GM21447 (cell line): ENCODE measurements around the gene NPPB.

Experiments used
- ATAC-seq: cut with Tn5 transposase; IDR thresholded peaks from one replicate; pipeline ENCODE4 v1.9.1; 2021; ENCODE audit not compliant: unreplicated experiment

NPPB gene

GRCh38 chr1:11881749-11882441 lies 23.1 kb upstream of the NPPB start:
- ATAC-seq, result no peak

GRCh38 chr1:11880911-11881748 lies 22.4 kb upstream of the NPPB start:
- ATAC-seq, result no peak

DNA sequence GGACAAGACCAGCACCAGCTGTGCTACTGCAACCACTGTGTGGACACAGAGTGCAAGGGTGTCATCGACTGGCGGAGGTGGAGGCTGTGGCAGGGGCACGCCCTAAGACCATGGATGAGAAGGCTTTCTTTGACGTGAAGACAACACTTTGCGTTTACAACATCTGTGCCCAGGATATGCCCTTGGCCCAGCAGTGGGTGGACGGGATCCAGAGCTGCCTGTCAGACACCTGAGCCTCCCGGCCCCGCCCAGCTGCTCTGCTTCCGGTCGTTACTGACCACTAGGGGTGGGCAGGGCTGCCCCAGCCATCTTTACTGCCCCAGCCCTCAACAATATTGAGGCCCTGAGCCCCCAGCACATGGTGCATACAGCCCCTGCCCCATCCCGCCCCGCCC lies 21.4 kb upstream of the NPPB start:
- no peak for ATAC-seq

GRCh38 chr1:11879311-11880180 lies 20.8 kb upstream of the NPPB start:
- ATAC-seq, result no peak

GRCh38 chr1:11878891-11879190 lies 20.1 kb upstream of the NPPB start:
- no peak for ATAC-seq

GRCh38 chr1:11878081-11878890 lies 19.5 kb upstream of the NPPB start:
- ATAC-seq, result no peak

GRCh38 chr1:11877074-11877473 lies 18.3 kb upstream of the NPPB start:
- ATAC-seq, result no peak

- ATAC-seq, result no peak
These were observed 16.3 kb upstream of the NPPB start for GRCh38 chr1:11875094-11875493.

DNA sequence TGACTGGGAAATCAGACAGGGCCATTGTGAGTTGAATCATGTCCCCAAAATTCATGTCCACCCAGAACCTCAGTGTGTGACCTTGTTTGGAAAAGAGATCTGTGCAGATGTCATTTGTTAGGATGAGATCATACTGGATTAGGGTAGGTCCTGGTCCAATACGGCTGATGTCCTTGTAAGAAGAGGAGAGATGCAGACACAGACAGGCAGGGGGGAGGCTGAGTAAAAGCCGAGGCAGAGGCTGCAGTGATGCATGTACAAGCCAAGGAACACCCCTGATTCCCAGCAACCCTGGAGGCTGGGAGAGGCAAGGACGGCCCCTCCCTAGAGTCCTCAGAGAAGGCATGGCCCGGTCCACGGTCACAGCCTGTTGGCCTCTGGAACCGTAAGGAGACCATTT lies 15.9 kb upstream of the NPPB start:
- ATAC-seq, result no peak

- ATAC-seq, result no peak
These were observed 15.5 kb upstream of the NPPB start for GRCh38 chr1:11874258-11874562.

DNA sequence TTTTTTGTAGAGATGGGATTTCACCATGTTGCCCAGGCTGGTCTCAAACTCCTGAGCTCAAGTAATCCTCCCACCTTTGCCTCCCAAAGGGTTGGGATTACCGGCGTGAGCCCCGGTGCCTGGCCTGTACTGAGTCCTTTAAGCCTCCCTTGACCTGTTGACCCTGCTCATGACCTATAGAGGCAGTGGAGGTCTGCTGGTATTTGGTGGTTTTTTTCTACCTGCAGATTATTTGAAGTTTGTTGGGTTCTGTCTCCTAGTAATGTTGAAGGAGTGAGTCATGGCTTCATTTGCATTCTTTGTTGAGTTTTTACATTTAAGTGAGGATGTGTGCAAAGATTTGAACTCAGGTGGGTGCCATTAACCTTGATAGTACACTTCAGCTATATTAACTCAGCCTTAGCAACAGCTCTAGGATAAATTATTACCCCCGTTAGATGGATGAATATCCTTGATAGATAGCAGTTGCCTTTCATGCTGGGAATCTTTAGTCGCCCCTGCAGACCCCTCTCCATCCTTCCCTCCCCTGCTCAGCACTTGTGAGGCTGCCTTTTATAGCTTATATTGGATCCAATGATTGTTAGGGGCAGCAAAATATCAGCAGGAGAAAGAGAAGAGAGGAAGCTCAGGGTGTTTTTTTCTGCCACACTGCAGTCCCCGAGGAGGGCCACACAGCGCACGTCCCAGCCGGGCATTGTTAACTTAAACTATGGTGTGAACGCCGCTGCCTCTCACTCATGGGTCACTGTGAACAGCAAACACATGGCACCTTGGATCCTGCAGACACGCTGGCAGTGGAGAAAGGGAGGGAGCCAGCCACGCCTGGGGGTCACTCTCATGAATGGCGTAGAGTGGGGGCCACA lies 14.9 kb upstream of the NPPB start:
- no peak for ATAC-seq

DNA sequence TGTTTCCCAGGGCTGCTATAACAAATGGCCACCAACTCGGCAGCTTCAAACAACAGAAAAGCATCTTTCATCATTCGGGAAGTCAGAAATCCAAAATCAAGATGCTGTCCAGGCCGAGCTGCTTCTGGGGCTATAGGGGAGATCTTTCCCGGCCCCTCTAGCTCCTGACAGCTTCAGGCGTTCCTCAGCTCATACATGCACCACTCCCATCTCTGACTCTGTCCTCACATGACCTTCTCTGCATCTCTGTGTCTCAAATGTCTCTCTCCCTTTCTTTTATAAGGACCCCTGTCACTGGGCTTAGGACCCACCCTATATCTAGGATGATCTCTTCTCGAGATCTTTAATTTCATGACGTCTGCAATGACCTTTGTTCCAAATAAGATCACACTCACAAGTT lies 13.8 kb upstream of the NPPB start:
- no peak for ATAC-seq

- no peak for ATAC-seq
These were observed 11.0 kb upstream of the NPPB start for GRCh38 chr1:11869650-11870207.

DNA sequence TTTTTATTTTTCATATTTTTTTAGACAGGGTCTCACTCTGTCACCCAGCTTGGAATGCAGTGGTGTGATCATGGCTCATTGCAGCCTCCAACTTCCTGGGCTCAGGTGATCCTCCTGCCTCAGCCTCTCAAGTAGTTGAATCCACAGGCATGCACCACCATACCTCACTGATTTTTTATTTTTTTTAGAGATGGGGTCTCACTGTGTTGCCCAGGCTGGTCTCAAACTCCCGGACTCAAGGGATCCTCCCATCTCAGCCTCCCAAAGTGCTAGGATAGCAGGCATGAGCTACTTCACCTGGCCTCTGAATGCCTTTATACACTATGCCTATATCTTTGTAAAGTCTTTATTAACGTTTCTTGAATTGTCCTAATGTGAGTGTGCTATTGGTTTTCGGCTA lies 10.4 kb upstream of the NPPB start:
- no peak for ATAC-seq

- no peak for ATAC-seq
These were observed 9.7 kb upstream of the NPPB start for GRCh38 chr1:11868331-11868980.

DNA sequence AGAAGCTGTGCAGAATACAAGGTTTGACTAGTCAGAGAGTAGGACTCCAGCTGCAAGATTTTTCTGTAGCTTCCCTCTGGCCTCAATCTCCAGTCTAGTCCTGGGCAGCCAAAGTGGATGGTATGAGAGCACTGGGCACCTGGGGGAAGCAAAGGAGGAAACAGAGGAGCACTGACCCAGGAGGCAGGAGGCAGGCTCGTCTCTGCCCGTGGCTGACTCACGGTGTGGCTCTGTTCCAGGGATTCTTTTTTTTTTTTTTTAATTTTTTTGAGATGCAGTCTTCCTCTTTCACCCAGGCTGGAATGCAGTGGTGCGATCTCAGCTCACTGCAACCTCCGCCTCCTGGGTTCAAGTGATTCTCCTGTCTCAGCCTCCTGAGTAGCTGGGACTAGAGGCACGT lies 4.1 kb upstream of the NPPB start:
- no peak for ATAC-seq

GRCh38 chr1:11860587-11860986 lies 1.8 kb upstream of the NPPB start:
- no peak for ATAC-seq

GRCh38 chr1:11860083-11860482 lies 1.3 kb upstream of the NPPB start:
- ATAC-seq, result no peak
